Panc1 (cell line): ENCODE measurements around the gene EPHA8.

Experiments
- CTCF ChIP-seq: fragments of 450-650 bp; IDR thresholded peaks from 2 replicates; pipeline ENCODE4 v1.5.1; 2017; ENCODE audit warnings: mild to moderate bottlenecking
- POLR2AphosphoS5 ChIP-seq: IDR thresholded peaks from 2 replicates; pipeline ENCODE4 v1.6.1; 2012; ENCODE audit warnings: mild to moderate bottlenecking, low read depth, low read length, moderate library complexity
- REST ChIP-seq, 2 experiments: IDR thresholded peaks; 2 replicates each; pipeline ENCODE4 v1.6.1; 2011 to 2012; ENCODE audit warnings: low read depth in 2 of 2, control low read depth in 1 of 2, low read length in 1 of 2, mild to moderate bottlenecking in 1 of 2, moderate library complexity in 1 of 2; ENCODE audit not compliant: insufficient read depth in 1 of 2
- SIN3A ChIP-seq: IDR thresholded peaks from 2 replicates; pipeline ENCODE4 v1.6.1; 2012; ENCODE audit warnings: low read depth, mild to moderate bottlenecking, low read length, moderate library complexity, borderline replicate concordance; ENCODE audit not compliant: insufficient read depth

DNA sequence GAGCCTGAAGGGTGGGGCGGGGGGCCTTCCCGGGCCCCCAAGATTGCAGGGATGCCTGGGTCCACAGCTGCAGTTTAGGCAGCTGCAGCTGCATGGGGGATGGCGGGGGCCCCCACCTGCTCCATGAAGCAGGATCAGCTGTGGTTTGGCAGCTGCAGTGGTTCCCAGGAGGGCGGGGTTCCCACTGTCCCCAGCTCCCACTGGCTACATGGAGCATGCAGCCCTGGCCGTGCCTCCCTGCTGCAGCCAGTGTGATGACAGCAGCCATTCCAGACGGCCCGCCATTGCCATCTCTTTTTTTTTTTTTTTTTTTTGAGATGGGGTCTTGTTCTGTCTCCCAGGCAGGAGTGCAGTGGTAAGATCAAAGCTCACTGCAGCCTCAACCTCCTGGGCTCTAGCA, 72.1 kb downstream of the EPHA8 start:
- TF ChIP-seq REST (IDR thresholded peaks at IDR 0.05; ENCODE audit: insufficient read depth in 1 of 2, low read depth in 2 of 2, low read length in 1 of 2) (no peak), SIN3A (no peak), CTCF (no peak), POLR2AphosphoS5 (no peak)
